Osteocyte (in vitro differentiated cells): ENCODE data around the gene AFAP1. TPM values are rescaled to one million over a fixed set of nuclear protein-coding genes. Genes with fewer than 3 reads are reported as not detected.
A peak's percentile ranks its signal among the peaks of the same experiment; 100 is the strongest.

Experiments used
- DNase-seq: peaks from one replicate; pipeline ENCODE4 v3.0.0; 2021; ENCODE audit warnings: mixed read lengths; ENCODE audit not compliant: unreplicated experiment; ENCODE audit errors: extremely low spot score
- H3K27ac Mint-ChIP-seq: one replicate; pipeline ENCODE4 v1.8.0; 2021; ENCODE audit warnings: mild to moderate bottlenecking, mixed read lengths; ENCODE audit not compliant: unreplicated experiment
- H3K27me3 Mint-ChIP-seq: one replicate; pipeline ENCODE4 v1.8.0; 2021; ENCODE audit warnings: mixed read lengths; ENCODE audit not compliant: unreplicated experiment
- H3K36me3 Mint-ChIP-seq: one replicate; pipeline ENCODE4 v1.8.0; 2021; ENCODE audit warnings: mixed read lengths; ENCODE audit not compliant: unreplicated experiment
- H3K4me1 Mint-ChIP-seq: one replicate; pipeline ENCODE4 v1.8.0; 2021; ENCODE audit warnings: mixed read lengths; ENCODE audit not compliant: unreplicated experiment
- H3K4me3 Mint-ChIP-seq: one replicate; pipeline ENCODE4 v1.8.0; 2021; ENCODE audit warnings: mild to moderate bottlenecking, moderate library complexity, mixed read lengths; ENCODE audit not compliant: unreplicated experiment
- H3K9me3 Mint-ChIP-seq: one replicate; pipeline ENCODE4 v1.8.0; 2021; ENCODE audit warnings: mixed read lengths; ENCODE audit not compliant: unreplicated experiment
- CTCF ChIP-seq: fragments of 200-600 bp; sonication (generic); IDR thresholded peaks from 2 replicates; pipeline ENCODE4 v1.5.0; 2021; ENCODE audit warnings: antibody characterized with exemption, mild to moderate bottlenecking, moderate library complexity
- total RNA-seq: library from RNA; stranded (reverse); gene quantifications from 2 replicates; pipeline ENCODE4 v1.2.1, GENCODE V29; 2021

The AFAP1 gene
- total RNA-seq, 1 donor from 2014 or later: 66.9 TPM

- peak overlapping the region; percentile 48 for H3K27ac Mint-ChIP-seq
- no peak overlapping the region for H3K4me3 Mint-ChIP-seq
- H3K4me1 Mint-ChIP-seq: peaks cover 24% of the 10 kb centered on the region
- peaks cover 55% of the 10 kb centered on the region for H3K36me3 Mint-ChIP-seq
- no peak for DNase-seq
- TF ChIP-seq CTCF: no peak
- no peaks in the 10 kb centered on the region for H3K27me3 Mint-ChIP-seq
- no peaks in the 10 kb centered on the region for H3K9me3 Mint-ChIP-seq
Measured at GRCh38 chr4:7778510-7779431, 160.9 kb downstream of the AFAP1 start.

DNA sequence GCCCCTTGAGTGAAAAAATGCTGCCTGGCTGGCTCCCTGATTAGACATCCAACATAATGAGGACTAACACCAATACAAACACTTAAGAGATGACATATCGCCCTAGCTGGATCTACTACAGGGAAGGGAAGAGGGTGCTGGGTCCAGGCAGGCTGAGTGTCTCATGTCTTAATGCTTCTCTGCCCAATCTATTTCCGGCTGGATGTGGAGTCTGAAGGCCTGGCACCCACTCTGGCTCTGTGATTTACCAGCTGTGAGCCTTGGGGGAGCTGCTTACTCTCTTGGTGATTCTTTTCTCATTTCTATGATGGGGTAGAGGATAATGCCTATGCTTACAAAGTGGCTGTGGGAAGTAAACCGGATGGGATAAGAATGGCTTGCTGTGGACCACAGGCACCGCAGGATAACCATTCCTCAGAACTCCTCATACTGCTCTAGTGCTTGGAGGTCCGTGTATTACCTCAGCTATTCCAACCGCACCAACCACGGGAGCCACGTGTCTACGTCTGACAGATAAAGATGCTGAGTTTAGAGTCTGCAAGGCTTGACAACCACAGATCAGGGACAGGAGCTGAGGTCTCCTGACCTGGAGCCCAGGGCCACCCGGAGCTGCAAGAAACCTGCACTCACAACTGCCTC, 161.7 kb downstream of the AFAP1 start:
- H3K27ac Mint-ChIP-seq: no peak overlapping the region
- peaks cover 24% of the 10 kb centered on the region for H3K4me1 Mint-ChIP-seq
- DNase-seq: no peak
- peaks cover 57% of the 10 kb centered on the region for H3K36me3 Mint-ChIP-seq
- H3K4me3 Mint-ChIP-seq: no peak overlapping the region
- no peak for TF ChIP-seq CTCF
- no peaks in the 10 kb centered on the region for H3K27me3 Mint-ChIP-seq
- no peaks in the 10 kb centered on the region for H3K9me3 Mint-ChIP-seq

DNA sequence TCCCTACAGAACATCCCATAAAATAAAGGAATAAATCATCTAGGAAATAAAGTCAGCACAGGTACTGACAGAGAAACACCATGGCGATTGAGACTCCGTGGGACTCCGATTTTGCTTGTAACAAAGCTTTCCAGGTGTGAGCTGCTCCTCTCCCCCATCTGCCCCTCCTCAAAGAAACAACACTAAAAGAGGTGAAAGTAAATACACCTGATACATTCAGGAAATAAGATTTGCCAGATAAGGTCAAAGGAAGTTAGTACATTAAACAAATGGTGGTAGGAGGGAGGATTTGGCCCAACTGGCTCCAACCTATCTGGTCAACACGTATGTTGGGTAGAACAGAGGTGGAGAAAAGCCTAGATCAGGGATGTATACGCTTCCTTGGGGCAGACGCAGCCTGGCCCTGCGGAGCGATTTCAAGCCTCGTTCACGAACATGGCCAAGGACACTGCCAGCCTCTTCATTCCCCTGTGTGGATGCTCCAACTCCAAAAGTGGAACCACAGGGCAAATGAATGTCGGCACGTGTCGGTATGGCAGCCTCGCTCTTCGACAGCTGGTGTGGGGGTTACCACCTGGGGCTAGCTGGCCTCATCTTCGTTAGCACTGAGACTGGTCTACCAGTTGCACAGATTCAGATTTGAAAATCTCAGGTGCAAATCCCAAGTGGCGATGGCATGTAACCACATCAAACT, 162.5 kb downstream of the AFAP1 start:
- H3K36me3 Mint-ChIP-seq: peaks cover 62% of the 10 kb centered on the region
- H3K27ac Mint-ChIP-seq: no peak overlapping the region
- H3K4me1 Mint-ChIP-seq: peaks cover 18% of the 10 kb centered on the region
- DNase-seq: no peak
- H3K4me3 Mint-ChIP-seq: no peak overlapping the region
- no peak for TF ChIP-seq CTCF
- no peaks in the 10 kb centered on the region for H3K9me3 Mint-ChIP-seq
- H3K27me3 Mint-ChIP-seq: no peaks in the 10 kb centered on the region

DNA sequence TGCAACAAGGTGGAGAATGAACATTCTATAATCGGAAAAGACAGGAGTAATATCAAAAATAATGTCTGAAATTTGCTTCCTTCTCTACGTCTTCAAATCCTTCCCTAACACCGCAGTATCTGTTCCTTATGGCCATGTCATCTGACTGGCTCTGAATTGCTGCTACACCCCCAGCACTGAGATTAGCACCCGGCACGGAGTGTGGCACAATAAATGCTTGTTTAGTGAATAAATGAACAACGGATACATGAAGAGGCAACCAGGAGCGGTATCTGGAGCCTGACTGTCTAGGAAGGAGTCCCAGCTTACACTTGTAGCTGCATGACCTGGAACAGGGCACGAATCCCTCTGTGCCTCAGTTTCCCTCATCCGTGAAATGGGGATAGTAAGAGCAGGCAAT, 164.3 kb downstream of the AFAP1 start:
- no peaks in the 10 kb centered on the region for H3K9me3 Mint-ChIP-seq
- H3K27me3 Mint-ChIP-seq: no peaks in the 10 kb centered on the region
- H3K4me1 Mint-ChIP-seq: peaks cover 15% of the 10 kb centered on the region
- H3K27ac Mint-ChIP-seq: no peak overlapping the region
- H3K36me3 Mint-ChIP-seq: peaks cover 63% of the 10 kb centered on the region
- DNase-seq: no peak
- no peak overlapping the region for H3K4me3 Mint-ChIP-seq
- TF ChIP-seq CTCF: no peak
